MM.1S (cell line): ENCODE data around the gene PPP2R5C.

Experiments
- CTCF ChIP-seq: fragments of 300-600 bp; sonication (generic); IDR thresholded peaks from 2 replicates; pipeline ENCODE4 v1.5.1; 2016; ENCODE audit warnings: antibody characterized with exemption, low read length, mixed read lengths
- EZH2 ChIP-seq: fragments of 300-600 bp; sonication (generic); optimal IDR thresholded peaks from 2 replicates; pipeline ENCODE3; 2017; ENCODE audit warnings: low read depth, mild to moderate bottlenecking, antibody characterized with exemption, low read length, mixed read lengths
- EZH2phosphoT487 ChIP-seq: fragments of 300-600 bp; sonication (generic); IDR thresholded peaks from 2 replicates; pipeline ENCODE4 v1.6.1; 2018; ENCODE audit warnings: antibody characterized with exemption, low read length

- no peak for TF ChIP-seq CTCF
- no peak for TF ChIP-seq EZH2phosphoT487
- TF ChIP-seq EZH2 = no peak
These were observed 186.6 kb downstream of the PPP2R5C start for GRCh38 chr14:101947904-101948665.
